HCT116 (cell line): Measurements from ENCODE around the gene RNF220. TPM values are rescaled to one million over a fixed set of nuclear protein-coding genes. Genes with fewer than 3 reads are reported as not detected.

Experiments used
- ATAC-seq: fragments of 200-7000 bp; cut with Tn5 transposase; 2 replicates; pipeline ENCODE4 v1.9.1; 2020; ENCODE audit warnings: mild to moderate bottlenecking, moderate library complexity
- BruUV-seq: library from RNA; stranded (reverse); fragments of 400-500 nt; replicated peaks from 2 replicates; lab custom pipeline; 2021; lab: Mats Ljungman, UMichigan
- CTCF ChIA-PET: fragments of 300-600 bp; sonication (Branson Sonifier 250); formaldehyde crosslinking; loops from one replicate; lab custom pipeline; 2021; ENCODE audit warnings: antibody characterized with exemption; lab: Charles Lee
- POLR2A ChIA-PET: fragments of 300-600, 350-600 bp; sonication (Branson Sonifier 250); formaldehyde crosslinking; loops from one replicate; lab custom pipeline; 2021; ENCODE audit warnings: antibody characterized with exemption; lab: Charles Lee
- RAD21 ChIA-PET, 2 experiments: fragments of 300-600 bp; sonication (Branson Sonifier 250); formaldehyde crosslinking; loops; one replicate each; lab custom pipeline; 2023; ENCODE audit warnings: low total read pairs in 2 of 2; ENCODE audit not compliant: uncharacterized antibody in 2 of 2, unreplicated experiment in 2 of 2, low non-redundant PET in 1 of 2; lab: Charles Lee
- DNase-seq: peaks from one replicate; pipeline ENCODE4 v3.0.0-alpha.2; 2010; ENCODE audit warnings: low read depth, low spot score
- H2AFZ ChIP-seq: fragments of 200-600 bp; shearing (Covaris generic), sonication (generic); 2 replicates; pipeline ENCODE4 v1.6.1; 2017; ENCODE audit warnings: low read depth, mixed run types, mixed read lengths, antibody characterized with exemption, low read length; ENCODE audit not compliant: poor library complexity, severe bottlenecking
- H3K27ac ChIP-seq: 2 replicates; pipeline ENCODE4 v1.5.1; 2012; ENCODE audit warnings: low read depth, low read length
- H3K27me3 ChIP-seq: fragments of 200-600 bp; sonication (generic); 2 replicates; pipeline ENCODE4 v1.6.1; 2016; ENCODE audit warnings: mixed run types, low read length, mixed read lengths; ENCODE audit not compliant: insufficient read depth
- H3K36me3 ChIP-seq, 2 experiments: fragments of 200-500 bp in 1 of 2; fragments of 200-600 bp in 1 of 2; sonication (Bioruptor generic) in 1 of 2; sonication (generic) in 1 of 2; 2 replicates each; pipeline versions ENCODE4 v1.5.1 to v1.6.1; 2014 to 2016; ENCODE audit warnings: low read length in 2 of 2, inconsistent platforms in 1 of 2, mixed read lengths in 1 of 2, mixed run types in 1 of 2; ENCODE audit not compliant: insufficient read depth in 2 of 2, control insufficient read depth in 1 of 2
- H3K4me1 ChIP-seq, 2 experiments: fragments of 200-600 bp in 1 of 2; sonication (generic) in 1 of 2; 2 replicates each; pipeline versions ENCODE4 v1.5.1 to v1.6.1; 2012 to 2017; ENCODE audit warnings: low read length in 2 of 2, inconsistent platforms in 1 of 2, mild to moderate bottlenecking in 1 of 2, mixed read lengths in 1 of 2, mixed run types in 1 of 2, moderate library complexity in 1 of 2; ENCODE audit not compliant: insufficient read depth in 2 of 2, control insufficient read depth in 1 of 2
- H3K4me2 ChIP-seq: fragments of 200-600 bp; sonication (generic); 2 replicates; pipeline ENCODE4 v1.6.1; 2017; ENCODE audit warnings: mixed run types, low read length, mixed read lengths
- H3K4me3 ChIP-seq, 2 experiments: fragments of 200-600 bp in 1 of 2; sonication (generic) in 1 of 2; replicated peaks in 1 of 2; 2 replicates each; pipeline ENCODE4 v1.5.1; 2011 to 2016; ENCODE audit warnings: low read length in 2 of 2, control low read depth in 1 of 2, low read depth in 1 of 2, mild to moderate bottlenecking in 1 of 2, mixed read lengths in 1 of 2, mixed run types in 1 of 2
- H3K79me2 ChIP-seq: fragments of 200-600 bp; sonication (generic); 2 replicates; pipeline ENCODE4 v1.6.1; 2017; ENCODE audit warnings: mild to moderate bottlenecking, mixed run types, low read length, moderate library complexity, mixed read lengths; ENCODE audit not compliant: insufficient read depth
- H3K9ac ChIP-seq: fragments of 200-600 bp; sonication (generic); 2 replicates; pipeline ENCODE4 v1.6.1; 2016; ENCODE audit warnings: low read length, mixed read lengths
- H3K9me2 ChIP-seq: fragments of 200-600 bp; sonication (generic), shearing (Covaris generic); 2 replicates; pipeline ENCODE4 v1.6.1; 2017; ENCODE audit warnings: mixed run types, mild to moderate bottlenecking, moderate library complexity; ENCODE audit not compliant: insufficient read depth
- H3K9me3 ChIP-seq, 2 experiments: fragments of 200-500 bp in 1 of 2; fragments of 200-600 bp in 1 of 2; sonication (Bioruptor generic) in 1 of 2; sonication (generic) in 1 of 2; 2 replicates each; pipeline ENCODE4 v1.6.1; 2014 to 2017; ENCODE audit warnings: low read length in 2 of 2, mixed read lengths in 2 of 2, inconsistent platforms in 1 of 2, low read depth in 1 of 2, mild to moderate bottlenecking in 1 of 2, mixed run types in 1 of 2, moderate library complexity in 1 of 2; ENCODE audit not compliant: control insufficient read depth in 1 of 2, insufficient read depth in 1 of 2
- H4K20me1 ChIP-seq: fragments of 200-600 bp; sonication (generic), shearing (Covaris generic); 2 replicates; pipeline ENCODE4 v1.6.1; 2017; ENCODE audit warnings: mixed run types, mild to moderate bottlenecking, moderate library complexity; ENCODE audit not compliant: insufficient read depth
- CBX3 ChIP-seq: IDR thresholded peaks from 2 replicates; pipeline ENCODE4 v1.6.1; 2012; ENCODE audit warnings: low read depth
- CEBPB ChIP-seq: IDR thresholded peaks from 2 replicates; pipeline ENCODE4 v1.6.1; 2012; ENCODE audit warnings: low read depth
- MAX ChIP-seq: IDR thresholded peaks from 2 replicates; pipeline ENCODE4 v1.6.1; 2012
- POLR2A ChIP-seq: IDR thresholded peaks from 2 replicates; pipeline ENCODE4 v1.7.0; 2011; ENCODE audit warnings: borderline replicate concordance; ENCODE audit not compliant: insufficient read depth, insufficient read length; ENCODE audit errors: extremely low read depth
- SIN3A ChIP-seq: IDR thresholded peaks from 2 replicates; pipeline ENCODE4 v1.6.1; 2012; ENCODE audit warnings: low read depth
- SRF ChIP-seq: IDR thresholded peaks from 2 replicates; pipeline ENCODE4 v1.6.1; 2012; ENCODE audit warnings: low read depth
- TCF7L2 ChIP-seq: IDR thresholded peaks from 2 replicates; pipeline ENCODE4 v1.7.0; 2011; ENCODE audit warnings: borderline replicate concordance, inconsistent platforms; ENCODE audit not compliant: insufficient read depth, insufficient read length; ENCODE audit errors: extremely low read depth
- ZNF274 ChIP-seq: fragments of 200-500 bp; sonication (Bioruptor generic); IDR thresholded peaks from 2 replicates; pipeline ENCODE4 v1.6.1; 2014; ENCODE audit warnings: mild to moderate bottlenecking, low read depth, low read length, inconsistent platforms
- intact Hi-C: fragments of 100-400 bp; cut with micrococcal nuclease; formaldehyde crosslinking; loops from 2 replicates; pipeline ENCODE4 v1.10.0; 2022
- total RNA-seq: library from RNA; stranded (reverse); gene quantifications from one replicate; pipeline ENCODE4 v1.2.1, GENCODE V29; 2021; ENCODE audit not compliant: unreplicated experiment
- TF ChIP-seq, protein P1 (sequence below): IDR thresholded peaks from 2 replicates; pipeline ENCODE4 v1.6.1; 2012

The RNF220 gene
- total RNA-seq, 1 experiment from 2014 or later = 84.5 TPM

DNA sequence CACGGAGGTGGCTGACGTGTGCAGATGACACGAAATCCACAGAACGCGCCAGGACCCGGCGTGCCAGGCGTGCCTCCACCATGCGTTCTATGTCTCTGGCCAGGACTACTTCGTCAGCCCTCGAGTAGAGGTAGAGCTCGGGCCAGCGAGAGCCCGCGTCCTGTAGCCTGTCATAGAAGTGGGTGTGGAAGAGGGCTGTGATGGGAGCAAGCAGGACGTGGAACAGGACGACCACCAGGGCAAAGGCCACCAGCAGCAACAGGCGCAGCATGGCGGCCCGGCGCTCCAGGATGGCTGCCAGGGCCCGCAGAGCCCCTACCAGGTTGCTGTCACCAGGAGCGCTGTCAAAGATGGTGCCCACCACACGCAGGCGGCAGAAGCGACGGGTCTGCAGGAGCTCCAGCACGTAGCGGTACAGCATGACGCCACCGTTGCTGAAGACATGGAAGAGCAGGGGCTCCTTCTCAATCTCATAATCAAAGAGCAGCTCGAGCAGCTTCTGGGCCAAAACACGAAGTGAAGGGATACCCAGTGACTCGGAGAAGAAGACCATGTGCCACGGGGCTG, 249.6 kb downstream of the RNF220 start:
- Histone ChIP-seq H3K4me2 (no peak overlapping the region), H3K79me2 (no peaks in the 10 kb centered on the region), H4K20me1 (no peaks in the 10 kb centered on the region), H3K9ac (no peak overlapping the region), H3K4me3 (no peak overlapping the region), H3K9me3 (no peaks in the 10 kb centered on the region), H2AFZ (no peak overlapping the region), H3K36me3 (peaks cover 12 to 14% of the 10 kb centered on the region in 2 experiments; a peak in 3 of 4 replicates), H3K9me2 (no peaks in the 10 kb centered on the region), H3K27ac (no peak overlapping the region), H3K4me1 (no peaks in the 10 kb centered on the region), H3K27me3 (no peaks in the 10 kb centered on the region)
- no peak for DNase-seq
- ChIA-PET CTCF (interaction anchor here (1.6 kb wide), 1 partner anchor 20 kb away, joined by 9 read pairs; the partner anchor contains the start of genes ARMH1 and TMEM53), RAD21 (no interaction called here), POLR2A (interaction anchor here (1.2 kb wide), 1 partner anchor 67 kb away, joined by 4 read pairs; no protein-coding TSS in a partner anchor)
- TF ChIP-seq CEBPB (no peak), CBX3 (no peak), SRF (no peak), SIN3A (no peak), MAX (no peak), TCF7L2 (no peak), ZNF274 (no peak), POLR2A (no peak)
- TF ChIP-seq, protein P1, sequence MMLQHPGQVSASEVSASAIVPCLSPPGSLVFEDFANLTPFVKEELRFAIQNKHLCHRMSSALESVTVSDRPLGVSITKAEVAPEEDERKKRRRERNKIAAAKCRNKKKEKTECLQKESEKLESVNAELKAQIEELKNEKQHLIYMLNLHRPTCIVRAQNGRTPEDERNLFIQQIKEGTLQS = no peak
- ATAC-seq = no peak
- BruUV-seq = no TSS peak
- intact Hi-C loops = loop anchor here (10.0 kb wide), 1 partner anchor 550 kb away; no protein-coding TSS in a partner anchor
